PC-3 (cell line): Measurements from ENCODE around the gene FBN2.

Experiments
- EZH2 ChIP-seq: fragments of 300-600 bp; sonication (generic); IDR thresholded peaks from one replicate; pipeline ENCODE4 v1.6.1; 2017; ENCODE audit warnings: antibody characterized with exemption, mild to moderate bottlenecking, low read length; ENCODE audit not compliant: unreplicated experiment
- EZH2phosphoT487 ChIP-seq: fragments of 300-600 bp; sonication (generic); IDR thresholded peaks from 2 replicates; pipeline ENCODE4 v1.6.1; 2018; ENCODE audit warnings: mild to moderate bottlenecking, antibody characterized with exemption, low read length, borderline replicate concordance
- TF ChIP-seq, protein P1 (sequence below): fragments of 300-600 bp; sonication (generic); conservative IDR thresholded peaks from 2 replicates; pipeline ENCODE4 v1.5.1; 2017; ENCODE audit warnings: antibody characterized with exemption, low read depth, mild to moderate bottlenecking, low read length

DNA sequence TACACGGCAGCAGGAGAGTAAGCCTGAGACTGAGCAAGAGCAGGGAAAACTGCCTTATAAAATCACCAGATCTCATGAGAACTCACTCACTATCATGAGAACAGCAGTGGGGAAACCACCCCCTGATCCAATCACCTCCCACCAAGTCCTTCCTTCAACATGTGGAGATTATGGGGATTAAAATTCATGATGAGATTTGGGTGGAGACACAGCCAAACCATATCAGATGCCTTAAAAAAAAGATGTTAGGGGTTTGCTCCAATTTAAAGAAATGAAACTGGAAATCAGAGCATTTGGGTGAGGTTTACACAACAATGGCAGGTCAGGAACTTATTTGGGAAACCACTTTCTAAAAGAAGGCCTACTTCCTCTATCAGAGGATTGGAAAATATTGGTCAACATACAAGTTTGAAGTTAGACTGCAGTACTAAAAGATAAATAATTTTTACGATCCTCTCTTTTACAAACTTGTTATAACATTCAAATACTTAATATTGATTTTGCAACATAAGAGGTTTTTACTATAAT, 105.1 kb downstream of the FBN2 start:
- TF ChIP-seq, protein P1, sequence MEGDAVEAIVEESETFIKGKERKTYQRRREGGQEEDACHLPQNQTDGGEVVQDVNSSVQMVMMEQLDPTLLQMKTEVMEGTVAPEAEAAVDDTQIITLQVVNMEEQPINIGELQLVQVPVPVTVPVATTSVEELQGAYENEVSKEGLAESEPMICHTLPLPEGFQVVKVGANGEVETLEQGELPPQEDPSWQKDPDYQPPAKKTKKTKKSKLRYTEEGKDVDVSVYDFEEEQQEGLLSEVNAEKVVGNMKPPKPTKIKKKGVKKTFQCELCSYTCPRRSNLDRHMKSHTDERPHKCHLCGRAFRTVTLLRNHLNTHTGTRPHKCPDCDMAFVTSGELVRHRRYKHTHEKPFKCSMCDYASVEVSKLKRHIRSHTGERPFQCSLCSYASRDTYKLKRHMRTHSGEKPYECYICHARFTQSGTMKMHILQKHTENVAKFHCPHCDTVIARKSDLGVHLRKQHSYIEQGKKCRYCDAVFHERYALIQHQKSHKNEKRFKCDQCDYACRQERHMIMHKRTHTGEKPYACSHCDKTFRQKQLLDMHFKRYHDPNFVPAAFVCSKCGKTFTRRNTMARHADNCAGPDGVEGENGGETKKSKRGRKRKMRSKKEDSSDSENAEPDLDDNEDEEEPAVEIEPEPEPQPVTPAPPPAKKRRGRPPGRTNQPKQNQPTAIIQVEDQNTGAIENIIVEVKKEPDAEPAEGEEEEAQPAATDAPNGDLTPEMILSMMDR: no peak
- TF ChIP-seq EZH2 (no peak), EZH2phosphoT487 (no peak)
